HG02973 (cell line): ENCODE measurements around the gene SLC17A2.

Source experiments
- ATAC-seq: cut with Tn5 transposase; IDR thresholded peaks from one replicate; pipeline ENCODE4 v1.9.1; 2021; ENCODE audit warnings: moderate library complexity; ENCODE audit not compliant: unreplicated experiment

The SLC17A2 gene

GRCh38 chr6:25930532-25931410 lies at the start of gene SLC17A2:
Gene SLC17A2, minus strand, starts transcription at chr6:25930691. Its CDS starts 4,895 bp downstream, at chr6:25925796.
- ATAC-seq = no peak

- ATAC-seq = no peak
Measured at GRCh38 chr6:25975923-25976560, 45.6 kb upstream of the SLC17A2 start.

GRCh38 chr6:25973923-25974555 lies 43.5 kb upstream of the SLC17A2 start:
- no peak for ATAC-seq

- ATAC-seq = no peak
Measured at GRCh38 chr6:25972902-25973301, 42.4 kb upstream of the SLC17A2 start.

- no peak for ATAC-seq
Measured at GRCh38 chr6:25972128-25972527, 41.6 kb upstream of the SLC17A2 start.

GRCh38 chr6:25971187-25971821 lies 40.8 kb upstream of the SLC17A2 start:
- ATAC-seq = no peak

GRCh38 chr6:25968769-25969168 lies 38.3 kb upstream of the SLC17A2 start:
- no peak for ATAC-seq

- no peak for ATAC-seq
Measured at GRCh38 chr6:25966711-25967110, 36.2 kb upstream of the SLC17A2 start.

GRCh38 chr6:25965058-25965457 lies 34.6 kb upstream of the SLC17A2 start:
- no peak for ATAC-seq

- no peak for ATAC-seq
Measured at GRCh38 chr6:25963426-25964123, 33.1 kb upstream of the SLC17A2 start.

- peak; percentile 74 for ATAC-seq
Measured at GRCh38 chr6:25962149-25963127, 31.9 kb upstream of the SLC17A2 start, which contains the start of gene TRIM38. Gene TRIM38, plus strand, starts transcription at chr6:25962802. Its CDS starts 3,721 bp downstream, at chr6:25966523.

GRCh38 chr6:25961619-25962148 lies 31.2 kb upstream of the SLC17A2 start:
- ATAC-seq = peak; percentile 6

GRCh38 chr6:25960734-25961133 lies 30.2 kb upstream of the SLC17A2 start:
- no peak for ATAC-seq

GRCh38 chr6:25959890-25960536 lies 29.5 kb upstream of the SLC17A2 start:
- ATAC-seq = no peak

GRCh38 chr6:25958700-25959162 lies 28.2 kb upstream of the SLC17A2 start:
- no peak for ATAC-seq

- no peak for ATAC-seq
Measured at GRCh38 chr6:25956226-25956625, 25.7 kb upstream of the SLC17A2 start.

GRCh38 chr6:25954756-25955155 lies 24.3 kb upstream of the SLC17A2 start:
- ATAC-seq = no peak

- ATAC-seq = no peak
Measured at GRCh38 chr6:25953733-25954132, 23.2 kb upstream of the SLC17A2 start.
